HepG2 (cell line): ENCODE results near the gene HEXIM1. TPM values are rescaled to one million over a fixed set of nuclear protein-coding genes. Genes with fewer than 3 reads are reported as not detected.
A peak's percentile ranks its signal among the peaks of the same experiment; 100 is the strongest.

ENCODE experiments used
- EEA1 ChIP-seq: sonication (generic); formaldehyde crosslinking; IDR thresholded peaks from 2 replicates; pipeline ENCODE4 v1.5.1; 2020; ENCODE audit warnings: mild to moderate bottlenecking, missing genetic modification reagents, borderline replicate concordance
- HNRNPK ChIP-seq: fragments of 200-400 bp; formaldehyde crosslinking; IDR thresholded peaks from 2 replicates; pipeline ENCODE4 v1.6.1; 2018; ENCODE audit warnings: low read length, low read depth, moderate library complexity, mild to moderate bottlenecking; ENCODE audit not compliant: poor library complexity, severe bottlenecking
- JDP2 ChIP-seq: sonication (generic); formaldehyde crosslinking; IDR thresholded peaks from 2 replicates; pipeline ENCODE4 v1.8.1; 2022; ENCODE audit warnings: missing genetic modification reagents, borderline replicate concordance
- JUND ChIP-seq: sonication (generic); formaldehyde crosslinking; IDR thresholded peaks from 2 replicates; pipeline ENCODE4 v1.8.0; 2022; ENCODE audit warnings: mild to moderate bottlenecking, missing genetic modification reagents
- KAT2B ChIP-seq: fragments of 150-350 bp; IDR thresholded peaks from 2 replicates; pipeline ENCODE4 v1.6.1; 2014; ENCODE audit warnings: low read depth, low read length, borderline replicate concordance
- MBNL3 ChIP-seq: fragments of 250-450 bp; sonication (Bioruptor Pico); conservative IDR thresholded peaks from 2 replicates; pipeline ENCODE4 v1.8.0; 2022; ENCODE audit warnings: mild to moderate bottlenecking, inconsistent platforms
- NFIC ChIP-seq: IDR thresholded peaks from 2 replicates; pipeline ENCODE4 v1.6.1; 2012; ENCODE audit warnings: mild to moderate bottlenecking, low read length, inconsistent platforms
- PAXIP1 ChIP-seq: sonication (generic); formaldehyde crosslinking; conservative IDR thresholded peaks from 2 replicates; pipeline ENCODE4 v1.4.0; 2020; ENCODE audit warnings: mild to moderate bottlenecking, missing genetic modification reagents, moderate library complexity
- PRDM4 ChIP-seq: sonication (generic); formaldehyde crosslinking; IDR thresholded peaks from 2 replicates; pipeline ENCODE4 v1.9.0; 2021; ENCODE audit warnings: missing genetic modification reagents, borderline replicate concordance
- SKI ChIP-seq: fragments of 450-650 bp; IDR thresholded peaks from one replicate; pipeline ENCODE4 v1.6.1; 2018; ENCODE audit warnings: mild to moderate bottlenecking; ENCODE audit not compliant: partially characterized antibody
- SRSF1 ChIP-seq: fragments of 200-400 bp; formaldehyde crosslinking; optimal IDR thresholded peaks from 2 replicates; pipeline ENCODE3; 2017; ENCODE audit warnings: mild to moderate bottlenecking, low read depth, low read length, moderate library complexity
- THAP11 ChIP-seq: IDR thresholded peaks from 2 replicates; pipeline ENCODE4 v1.6.1; 2016; ENCODE audit warnings: missing biosample characterization, missing genetic modification reagents
- ZBTB2 ChIP-seq: sonication (generic); formaldehyde crosslinking; IDR thresholded peaks from 2 replicates; pipeline ENCODE4 v1.8.0; 2022; ENCODE audit warnings: low read depth, missing genetic modification reagents
- ZBTB43 ChIP-seq: sonication (generic); formaldehyde crosslinking; conservative IDR thresholded peaks from 2 replicates; pipeline ENCODE4 v1.4.0; 2020; ENCODE audit warnings: missing genetic modification reagents
- ZNF138 ChIP-seq: sonication (generic); formaldehyde crosslinking; IDR thresholded peaks from 2 replicates; pipeline ENCODE4 v1.5.0; 2020; ENCODE audit warnings: mild to moderate bottlenecking, low read depth, missing genetic modification reagents
- ZNF205 ChIP-seq: IDR thresholded peaks from 2 replicates; pipeline ENCODE4 v1.6.1; 2018; ENCODE audit warnings: missing biosample characterization, missing genetic modification reagents
- ZNF343 ChIP-seq: sonication (generic); formaldehyde crosslinking; IDR thresholded peaks from 2 replicates; pipeline ENCODE4 v1.4.0; 2020; ENCODE audit warnings: mild to moderate bottlenecking, missing genetic modification reagents
- ZNF740 ChIP-seq: sonication (generic); formaldehyde crosslinking; IDR thresholded peaks from 2 replicates; pipeline ENCODE4 v1.4.0; 2020; ENCODE audit warnings: missing genetic modification reagents
- ZNF75D ChIP-seq: sonication (generic); formaldehyde crosslinking; IDR thresholded peaks from 2 replicates; pipeline ENCODE4 v1.8.1; 2023; ENCODE audit warnings: missing genetic modification reagents, mild to moderate bottlenecking, borderline replicate concordance
- ZNF850 ChIP-seq: sonication (generic); formaldehyde crosslinking; conservative IDR thresholded peaks from 2 replicates; pipeline ENCODE4 v1.9.0; 2021; ENCODE audit warnings: mild to moderate bottlenecking, missing genetic modification reagents
- polyA plus RNA-seq, 8 experiments: library from polyadenylated mRNA; depleted of rRNA in 3 of 8; stranded (reverse) in 7 of 8; unstranded in 1 of 8; fragments of >200 nt; fragmentation: Illumina TruSeq in 4 of 8; extraction: Trizol in 4 of 8; gene quantifications; 2 replicates each; pipeline versions ENCODE4 v1.2.1 to v1.2.3, GENCODE V29; 2011 to 2016; ENCODE audit warnings: low read depth in 4 of 8, missing spikeins in 1 of 8, mixed read lengths in 1 of 8; ENCODE audit not compliant: insufficient read depth in 1 of 8
- total RNA-seq, 5 experiments: library from RNA; depleted of rRNA; stranded (reverse); fragments of >200 nt; fragmentation: Illumina TruSeq; extraction: Trizol; gene quantifications; 2 replicates each; pipeline ENCODE4 v1.2.3, GENCODE V29; 2016; ENCODE audit warnings: low read depth in 1 of 5

Gene HEXIM1
- total and polyA plus RNA-seq, 2 of the 13 experiments (the other 11 are each of a cell fraction or from before 2014, with no cell fraction given): 10.5 to 16.6 TPM

GRCh38 chr17:45123930-45124796, 24.1 kb upstream of the HEXIM1 start (continued):
- TF ChIP-seq ZBTB2 (CRISPR knock-in tag): no peak
- peak; percentile 98 for TF ChIP-seq JUND (CRISPR knock-in tag)
- TF ChIP-seq ZNF850 (CRISPR knock-in tag): no peak
- peak; percentile 67 for TF ChIP-seq THAP11 (CRISPR knock-in tag)
- TF ChIP-seq ZNF740: no peak
- TF ChIP-seq ZNF138 (CRISPR knock-in tag): no peak
- no peak for TF ChIP-seq NFIC
- TF ChIP-seq SRSF1: peak; percentile 95
- TF ChIP-seq ZNF75D (CRISPR knock-in tag): no peak
- no peak for TF ChIP-seq MBNL3
- TF ChIP-seq ZBTB43 (CRISPR knock-in tag): no peak
- no peak for TF ChIP-seq EEA1
- TF ChIP-seq PAXIP1 (CRISPR knock-in tag): peak; percentile 90
- TF ChIP-seq HNRNPK: no peak
- TF ChIP-seq KAT2B: no peak
- no peak for TF ChIP-seq ZNF343 (CRISPR knock-in tag)
- peak; percentile 66; the same call in 1 of the 2 replicates for TF ChIP-seq ZNF205
- no peak for TF ChIP-seq JDP2 (CRISPR knock-in tag)
- no peak for TF ChIP-seq SKI
- no peak for TF ChIP-seq PRDM4 (CRISPR knock-in tag)
